Stomach (tissue), 4 donors: ENCODE measurements around the gene HYKK.

ENCODE experiments used
- CTCF ChIP-seq, 7 experiments: fragments of 450-650 bp in 4 of 7; fragments of 200-600 bp in 3 of 7; sonication (generic) in 3 of 7; IDR thresholded peaks; one replicate each; pipeline ENCODE4 v1.5.1; 2016 to 2019; ENCODE audit warnings: antibody characterized with exemption in 7 of 7, control low read depth in 2 of 7, mild to moderate bottlenecking in 1 of 7
- EP300 ChIP-seq: sonication (generic); formaldehyde crosslinking; IDR thresholded peaks from one replicate; pipeline ENCODE4 v1.6.1; 2017; ENCODE audit warnings: antibody characterized with exemption
- POLR2A ChIP-seq, 4 donors: fragments of 450-650 bp; IDR thresholded peaks; one replicate each; pipeline ENCODE4 v1.6.1; 2016; ENCODE audit warnings: antibody characterized with exemption in 4 of 4, control low read depth in 2 of 4, mild to moderate bottlenecking in 1 of 4, moderate library complexity in 1 of 4
- POLR2AphosphoS5 ChIP-seq, 3 donors: sonication (generic); formaldehyde crosslinking; IDR thresholded peaks; one replicate each; pipeline ENCODE4 v1.6.1; 2016; ENCODE audit warnings: antibody characterized with exemption in 3 of 3

- TF ChIP-seq POLR2AphosphoS5 (IDR thresholded peaks at IDR 0.05) (no peak), CTCF (IDR thresholded peaks at IDR 0.05) (no peak), POLR2A (IDR thresholded peaks at IDR 0.05) (no peak), EP300 (no peak)
Measured at GRCh38 chr15:78536134-78536533, 28.8 kb downstream of the HYKK start.
